VCaP (cell line): ENCODE measurements around the gene FOXN3.

Experiments
- H3K27ac ChIP-seq: fragments of 450-650 bp; 2 replicates; pipeline ENCODE4 v1.5.1; 2017
- TF ChIP-seq, protein P1 (sequence below): fragments of 450-650 bp; conservative IDR thresholded peaks from 2 replicates; pipeline ENCODE4 v1.5.1; 2017; ENCODE audit warnings: mild to moderate bottlenecking, moderate library complexity

The FOXN3 gene

DNA sequence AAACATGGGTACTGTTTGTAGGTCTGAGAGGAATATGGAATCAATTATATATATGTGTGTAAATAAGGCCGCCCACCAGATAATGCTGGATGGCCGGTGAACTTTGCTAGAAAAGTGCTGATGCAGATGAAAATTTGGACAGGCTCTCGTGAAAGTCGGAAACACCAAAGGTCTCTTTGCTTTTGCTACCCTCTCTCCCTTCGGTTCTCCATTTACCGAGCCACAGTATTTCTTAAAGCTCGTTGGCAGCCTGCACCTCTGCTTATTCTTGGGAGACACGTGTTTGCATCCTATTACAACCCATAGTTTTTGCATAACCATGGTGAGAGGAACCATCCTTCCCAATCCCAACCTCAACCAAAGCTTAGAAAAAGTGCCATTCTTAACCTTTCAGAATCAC, 109.6 kb downstream of the FOXN3 start:
- TF ChIP-seq, protein P1, sequence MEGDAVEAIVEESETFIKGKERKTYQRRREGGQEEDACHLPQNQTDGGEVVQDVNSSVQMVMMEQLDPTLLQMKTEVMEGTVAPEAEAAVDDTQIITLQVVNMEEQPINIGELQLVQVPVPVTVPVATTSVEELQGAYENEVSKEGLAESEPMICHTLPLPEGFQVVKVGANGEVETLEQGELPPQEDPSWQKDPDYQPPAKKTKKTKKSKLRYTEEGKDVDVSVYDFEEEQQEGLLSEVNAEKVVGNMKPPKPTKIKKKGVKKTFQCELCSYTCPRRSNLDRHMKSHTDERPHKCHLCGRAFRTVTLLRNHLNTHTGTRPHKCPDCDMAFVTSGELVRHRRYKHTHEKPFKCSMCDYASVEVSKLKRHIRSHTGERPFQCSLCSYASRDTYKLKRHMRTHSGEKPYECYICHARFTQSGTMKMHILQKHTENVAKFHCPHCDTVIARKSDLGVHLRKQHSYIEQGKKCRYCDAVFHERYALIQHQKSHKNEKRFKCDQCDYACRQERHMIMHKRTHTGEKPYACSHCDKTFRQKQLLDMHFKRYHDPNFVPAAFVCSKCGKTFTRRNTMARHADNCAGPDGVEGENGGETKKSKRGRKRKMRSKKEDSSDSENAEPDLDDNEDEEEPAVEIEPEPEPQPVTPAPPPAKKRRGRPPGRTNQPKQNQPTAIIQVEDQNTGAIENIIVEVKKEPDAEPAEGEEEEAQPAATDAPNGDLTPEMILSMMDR, result no peak
- H3K27ac ChIP-seq, result no peak overlapping the region

DNA sequence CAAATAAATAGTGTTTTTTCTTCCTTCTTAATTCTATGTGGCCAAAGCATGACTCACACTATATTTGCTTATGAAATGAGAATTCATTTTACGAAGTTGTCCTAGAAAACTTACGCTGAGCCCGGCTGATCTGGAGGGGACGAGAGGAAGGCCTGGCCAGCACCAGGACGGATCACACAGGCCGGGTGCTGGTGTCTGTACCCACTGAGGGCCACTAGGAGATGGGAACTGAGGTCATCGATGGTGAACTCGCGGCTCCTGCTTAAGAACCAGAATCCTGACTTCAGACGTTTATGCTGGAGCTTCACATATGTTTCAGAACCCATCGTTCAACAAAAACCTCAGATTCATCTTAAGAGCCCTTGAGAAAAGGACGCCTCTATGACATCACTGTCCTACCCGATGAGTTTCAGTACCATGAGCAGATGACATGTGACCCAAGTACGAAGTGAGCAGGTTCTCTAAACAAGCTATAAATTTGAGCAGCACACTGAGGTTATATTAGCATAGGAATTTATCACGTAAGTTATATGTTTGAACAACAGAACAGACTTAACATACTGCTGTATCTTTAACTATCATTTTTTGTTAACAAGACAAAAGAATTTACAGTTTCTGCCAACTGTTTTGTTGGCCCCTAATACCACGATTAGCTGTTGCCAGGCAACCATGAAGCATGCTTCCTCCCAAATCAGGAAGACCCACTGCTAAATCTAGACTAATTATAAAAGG, 111.9 kb downstream of the FOXN3 start:
- peak overlapping the region; percentile 73 for H3K27ac ChIP-seq
- TF ChIP-seq, protein P1, result no peak

DNA sequence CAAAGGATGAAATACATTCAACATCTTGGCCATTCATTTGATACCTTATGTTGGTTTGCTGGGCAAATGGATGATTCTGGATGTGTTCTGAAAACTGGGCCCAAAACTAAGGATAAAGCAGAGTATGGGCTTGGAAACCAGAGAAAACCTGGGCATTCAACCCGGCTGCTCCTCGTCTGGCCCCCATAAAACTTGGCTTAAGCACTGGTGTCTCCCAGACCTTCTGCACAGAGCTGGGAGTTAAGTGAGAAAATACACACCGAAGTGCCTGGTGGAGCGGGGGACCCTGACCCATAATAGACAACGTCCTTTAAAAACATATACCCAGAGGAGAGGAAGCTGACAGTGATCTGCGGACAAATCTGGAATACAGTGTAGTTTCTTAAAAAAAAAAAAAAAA, 112.5 kb downstream of the FOXN3 start:
- TF ChIP-seq, protein P1, result no peak
- H3K27ac ChIP-seq, result peak overlapping the region; percentile 73

DNA sequence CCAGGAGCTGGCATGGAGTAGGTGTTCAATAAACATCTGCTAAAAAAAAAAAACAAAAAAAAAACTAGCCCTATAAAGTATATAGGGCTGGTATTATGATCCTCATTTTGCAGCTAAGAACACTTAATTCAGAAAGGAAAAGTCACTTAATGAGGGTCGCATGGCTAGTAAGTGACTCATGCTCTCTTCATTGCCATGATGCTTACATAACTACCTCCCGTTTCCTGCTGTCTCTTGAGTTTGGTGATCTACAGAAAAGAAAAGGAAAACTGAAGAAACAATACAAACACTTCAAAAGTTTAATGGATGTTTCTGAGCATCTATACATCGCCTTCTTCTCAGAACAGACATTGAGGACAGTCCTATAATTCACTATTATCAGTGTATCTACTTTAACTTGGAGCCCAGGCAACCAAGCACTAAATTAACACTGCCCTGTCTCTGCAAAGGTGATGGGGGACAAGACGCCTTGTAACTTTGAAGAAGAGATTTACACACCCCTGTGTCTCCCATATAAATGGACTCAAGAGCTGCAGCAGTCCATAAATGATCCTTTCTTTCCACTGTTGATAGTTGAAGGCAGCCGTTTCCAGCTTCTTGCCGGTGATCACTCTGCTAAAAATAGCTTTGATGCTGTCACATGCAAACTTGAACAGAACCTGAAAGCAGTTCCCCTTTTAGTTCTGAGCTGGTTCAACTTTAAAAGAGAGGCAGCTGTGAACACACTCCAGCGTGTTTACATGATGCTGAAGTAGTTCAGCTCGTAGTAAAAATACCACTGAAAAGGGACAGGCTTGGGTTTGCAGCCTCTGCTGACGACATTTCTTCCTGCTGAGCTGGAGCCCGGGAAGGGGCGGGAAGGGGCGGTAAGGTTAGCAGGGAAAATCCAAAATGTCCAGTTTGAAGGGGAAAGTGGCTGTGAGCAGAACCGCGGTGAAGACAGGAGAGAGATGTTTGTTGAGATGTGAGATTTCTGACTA, 113.3 kb downstream of the FOXN3 start:
- peak overlapping the region; percentile 73 for H3K27ac ChIP-seq

DNA sequence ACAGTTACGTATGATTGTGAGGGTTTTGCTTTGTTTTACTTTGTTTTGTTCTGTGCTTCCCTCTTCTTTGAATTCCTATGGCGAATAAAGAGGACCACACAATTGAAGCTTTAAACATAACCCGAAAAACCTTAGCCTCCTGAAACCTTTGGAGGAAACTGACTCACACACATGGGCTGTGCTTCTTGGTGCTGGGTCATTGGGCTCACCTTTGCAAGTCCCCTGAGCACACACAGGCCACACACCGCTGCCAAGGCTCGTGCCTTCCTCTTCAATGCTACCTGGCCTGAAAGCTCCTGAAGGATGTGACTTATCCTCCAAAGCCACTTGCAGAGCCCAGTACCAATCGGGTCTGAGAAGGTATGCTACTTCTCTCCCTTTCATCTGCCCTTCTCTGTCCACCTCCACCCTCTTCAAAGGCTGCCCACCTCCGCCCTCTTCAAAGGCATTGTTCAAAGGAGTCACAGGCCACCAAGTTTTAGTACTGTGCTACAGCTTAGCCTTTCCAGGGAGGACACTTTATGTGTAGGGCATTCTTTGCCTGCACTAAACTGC, 114.6 kb downstream of the FOXN3 start:
- H3K27ac ChIP-seq, result no peak overlapping the region
- TF ChIP-seq, protein P1, result no peak

More for the DNA sequence above, 113.3 kb downstream of the FOXN3 start:
- TF ChIP-seq, protein P1, result no peak

DNA sequence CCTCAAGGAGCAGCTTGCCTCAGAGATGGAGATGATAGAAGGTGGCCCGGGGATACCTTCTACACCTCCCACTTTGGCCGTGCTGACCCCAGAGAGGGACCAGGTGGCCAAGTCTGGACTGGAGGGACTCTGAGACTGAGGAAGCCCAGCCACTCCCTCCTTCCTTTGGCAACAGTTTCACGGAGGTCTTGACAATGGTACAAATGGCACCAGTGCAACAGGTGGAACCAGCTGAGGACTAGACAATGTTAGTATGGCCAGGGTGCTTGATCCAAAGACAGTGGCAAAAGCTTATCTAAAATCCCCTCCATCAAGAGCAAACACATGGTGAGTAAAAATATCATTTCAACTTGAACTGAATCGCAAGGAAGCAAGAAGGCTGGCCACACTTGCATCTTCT, 117.4 kb downstream of the FOXN3 start:
- H3K27ac ChIP-seq, result peak overlapping the region; percentile 67; the same call in 1 of the 2 replicates

More for the DNA sequence above, 117.4 kb downstream of the FOXN3 start:
- TF ChIP-seq, protein P1, result no peak
